Measurements from ENCODE around the gene DPM3.
"Not testable (repeated sequence)": the region's sequence is repeated elsewhere in the genome, so short reads cannot be mapped to it uniquely, and the experiment has no call there.

DPM3 gene

GRCh38 chr1:155166471-155167165 is 26.3 kb upstream of the DPM3 start:
- DNase-seq (ENCODE audit: low spot score) (no peak), ATAC-seq (ENCODE audit: low read depth) (no peak)
- no peaks in the 10 kb centered on the region for H3K27me3 ChIP-seq (ENCODE audit: insufficient read depth, poor library complexity, severe bottlenecking)
- no peak overlapping the region for H3K27ac ChIP-seq (ENCODE audit: poor library complexity, severe bottlenecking)
- no peaks in the 10 kb centered on the region for H3K9me3 ChIP-seq (ENCODE audit: severe bottlenecking)
- no peak overlapping the region for H3K4me3 ChIP-seq (ENCODE audit: severe bottlenecking)
- TF ChIP-seq, protein P1, sequence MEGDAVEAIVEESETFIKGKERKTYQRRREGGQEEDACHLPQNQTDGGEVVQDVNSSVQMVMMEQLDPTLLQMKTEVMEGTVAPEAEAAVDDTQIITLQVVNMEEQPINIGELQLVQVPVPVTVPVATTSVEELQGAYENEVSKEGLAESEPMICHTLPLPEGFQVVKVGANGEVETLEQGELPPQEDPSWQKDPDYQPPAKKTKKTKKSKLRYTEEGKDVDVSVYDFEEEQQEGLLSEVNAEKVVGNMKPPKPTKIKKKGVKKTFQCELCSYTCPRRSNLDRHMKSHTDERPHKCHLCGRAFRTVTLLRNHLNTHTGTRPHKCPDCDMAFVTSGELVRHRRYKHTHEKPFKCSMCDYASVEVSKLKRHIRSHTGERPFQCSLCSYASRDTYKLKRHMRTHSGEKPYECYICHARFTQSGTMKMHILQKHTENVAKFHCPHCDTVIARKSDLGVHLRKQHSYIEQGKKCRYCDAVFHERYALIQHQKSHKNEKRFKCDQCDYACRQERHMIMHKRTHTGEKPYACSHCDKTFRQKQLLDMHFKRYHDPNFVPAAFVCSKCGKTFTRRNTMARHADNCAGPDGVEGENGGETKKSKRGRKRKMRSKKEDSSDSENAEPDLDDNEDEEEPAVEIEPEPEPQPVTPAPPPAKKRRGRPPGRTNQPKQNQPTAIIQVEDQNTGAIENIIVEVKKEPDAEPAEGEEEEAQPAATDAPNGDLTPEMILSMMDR (IDR thresholded peaks at IDR 0.05; ENCODE audit: poor library complexity, severe bottlenecking) = no peak
- peaks cover 17% of the 10 kb centered on the region for H3K36me3 ChIP-seq (ENCODE audit: low read depth)
- no peaks in the 10 kb centered on the region for H3K4me1 ChIP-seq (ENCODE audit: insufficient read depth, poor library complexity, severe bottlenecking)

- no peak overlapping the region for H3K27ac ChIP-seq (ENCODE audit: poor library complexity, severe bottlenecking)
- no peaks in the 10 kb centered on the region for H3K4me1 ChIP-seq (ENCODE audit: insufficient read depth, poor library complexity, severe bottlenecking)
- H3K27me3 ChIP-seq (ENCODE audit: insufficient read depth, poor library complexity, severe bottlenecking) = no peaks in the 10 kb centered on the region
- peaks cover 12% of the 10 kb centered on the region for H3K36me3 ChIP-seq (ENCODE audit: low read depth)
- H3K9me3 ChIP-seq (ENCODE audit: severe bottlenecking) = no peaks in the 10 kb centered on the region
- TF ChIP-seq, protein P1 (IDR thresholded peaks at IDR 0.05; ENCODE audit: poor library complexity, severe bottlenecking) = no peak
- ATAC-seq (ENCODE audit: low read depth) (no peak), DNase-seq (ENCODE audit: low spot score) (no peak)
- H3K4me3 ChIP-seq (ENCODE audit: severe bottlenecking) = no peak overlapping the region
Observed at GRCh38 chr1:155166051-155166470, 25.7 kb upstream of the DPM3 start.

DNA sequence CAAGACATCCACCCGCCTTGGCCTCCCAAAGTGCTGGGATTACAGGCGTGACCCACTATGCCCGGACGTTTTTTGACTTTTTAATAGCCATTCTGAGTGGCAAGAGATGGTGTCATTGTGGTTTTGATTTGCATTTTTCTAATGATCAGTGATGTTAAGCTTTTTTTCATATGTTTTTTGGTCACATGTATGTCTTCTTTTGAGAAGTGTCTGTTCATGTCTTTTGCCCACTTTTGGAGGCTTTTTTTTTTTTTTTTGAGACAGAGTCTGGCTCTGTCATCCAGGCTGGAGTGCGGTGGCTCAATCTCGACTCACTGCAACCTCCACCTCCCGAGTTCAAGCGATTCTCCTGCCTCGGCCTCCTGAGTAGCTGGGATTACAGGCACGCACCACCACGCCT is 24.3 kb upstream of the DPM3 start:
- not testable (repeated sequence) for H3K27ac ChIP-seq (ENCODE audit: poor library complexity, severe bottlenecking); ATAC-seq (ENCODE audit: low read depth); H3K9me3 ChIP-seq (ENCODE audit: severe bottlenecking); H3K4me3 ChIP-seq (ENCODE audit: severe bottlenecking); H3K27me3 ChIP-seq (ENCODE audit: insufficient read depth, poor library complexity, severe bottlenecking); DNase-seq (ENCODE audit: low spot score); H3K36me3 ChIP-seq (ENCODE audit: low read depth); H3K4me1 ChIP-seq (ENCODE audit: insufficient read depth, poor library complexity, severe bottlenecking)

DNA sequence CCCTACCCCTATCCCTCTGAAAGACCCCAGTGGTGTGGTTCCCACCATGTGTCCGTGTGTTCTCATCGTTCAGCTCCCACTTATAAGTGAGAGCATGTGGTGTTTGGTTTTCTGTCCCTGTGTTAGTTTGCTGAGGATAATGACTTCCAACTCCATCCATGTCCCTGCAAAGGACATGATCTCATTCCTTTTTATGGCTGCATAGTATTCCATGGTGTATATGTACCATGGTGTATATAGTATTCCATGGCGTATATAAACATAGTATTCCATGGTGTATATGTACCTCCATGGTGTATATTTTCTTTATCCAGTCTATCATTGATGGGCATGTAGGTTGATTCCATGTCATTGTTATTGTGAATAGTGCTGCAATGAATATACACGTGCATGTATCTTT is 23.5 kb upstream of the DPM3 start:
- not testable (repeated sequence) for DNase-seq (ENCODE audit: low spot score); H3K4me3 ChIP-seq (ENCODE audit: severe bottlenecking); ATAC-seq (ENCODE audit: low read depth); H3K36me3 ChIP-seq (ENCODE audit: low read depth); H3K27ac ChIP-seq (ENCODE audit: poor library complexity, severe bottlenecking); H3K9me3 ChIP-seq (ENCODE audit: severe bottlenecking); H3K4me1 ChIP-seq (ENCODE audit: insufficient read depth, poor library complexity, severe bottlenecking); H3K27me3 ChIP-seq (ENCODE audit: insufficient read depth, poor library complexity, severe bottlenecking)

DNA sequence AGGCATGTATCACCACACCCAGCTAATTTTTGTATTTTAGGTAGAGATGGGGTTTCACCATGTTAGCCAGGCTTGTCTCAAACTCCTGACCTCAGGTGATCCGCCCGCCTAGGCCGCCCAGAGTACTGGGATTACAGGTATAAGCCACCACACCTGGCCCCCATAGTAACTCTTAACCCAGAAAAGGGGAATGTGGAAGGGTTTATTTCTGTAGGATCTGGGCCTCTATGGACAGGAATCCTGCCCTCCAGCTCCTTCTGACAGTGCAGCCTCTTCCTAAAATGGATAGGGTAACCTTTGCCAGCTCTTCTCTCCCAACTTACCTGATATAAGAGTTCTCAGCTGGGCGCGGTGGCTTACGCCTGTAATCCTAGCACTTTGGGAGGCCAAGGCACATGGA is 22.3 kb upstream of the DPM3 start:
- DNase-seq (ENCODE audit: low spot score); H3K4me3 ChIP-seq (ENCODE audit: severe bottlenecking); H3K36me3 ChIP-seq (ENCODE audit: low read depth); H3K4me1 ChIP-seq (ENCODE audit: insufficient read depth, poor library complexity, severe bottlenecking); H3K27me3 ChIP-seq (ENCODE audit: insufficient read depth, poor library complexity, severe bottlenecking); H3K27ac ChIP-seq (ENCODE audit: poor library complexity, severe bottlenecking); ATAC-seq (ENCODE audit: low read depth); H3K9me3 ChIP-seq (ENCODE audit: severe bottlenecking): not testable (repeated sequence)

- Histone ChIP-seq H3K4me1 (ENCODE audit: insufficient read depth, poor library complexity, severe bottlenecking) (no peaks in the 10 kb centered on the region), H3K36me3 (ENCODE audit: low read depth) (no peaks in the 10 kb centered on the region), H3K27me3 (ENCODE audit: insufficient read depth, poor library complexity, severe bottlenecking) (no peaks in the 10 kb centered on the region), H3K4me3 (ENCODE audit: severe bottlenecking) (no peak overlapping the region), H3K27ac (ENCODE audit: poor library complexity, severe bottlenecking) (no peak overlapping the region), H3K9me3 (ENCODE audit: severe bottlenecking) (no peaks in the 10 kb centered on the region)
- TF ChIP-seq, protein P1 (IDR thresholded peaks at IDR 0.05; ENCODE audit: poor library complexity, severe bottlenecking) = no peak
- ATAC-seq (ENCODE audit: low read depth) (no peak), DNase-seq (ENCODE audit: low spot score) (no peak)
Observed at GRCh38 chr1:155160128-155160527, 19.8 kb upstream of the DPM3 start.

Data from RWPE2 (cell line).